Mesenchymal stem cell (in vitro differentiated cells and primary cell): ENCODE results near the gene AFAP1.
A peak's percentile ranks its signal among the peaks of the same experiment; 100 is the strongest.

Experiments used
- DNase-seq: peaks from one replicate; pipeline ENCODE4 v3.0.0-alpha.2; 2013
- H2AFZ ChIP-seq: one replicate; pipeline ENCODE4 v1.6.1; 2013; ENCODE audit warnings: low read depth, mild to moderate bottlenecking, control low read depth, inconsistent platforms, low read length, moderate library complexity
- H2AK5ac ChIP-seq: 2 replicates; pipeline ENCODE4 v1.6.1; 2013; ENCODE audit warnings: low read length, moderate library complexity, mild to moderate bottlenecking, inconsistent platforms; ENCODE audit not compliant: severe bottlenecking
- H2BK120ac ChIP-seq: one replicate; pipeline ENCODE4 v1.6.1; 2013; ENCODE audit warnings: low read depth, mild to moderate bottlenecking, inconsistent platforms, low read length, moderate library complexity
- H2BK12ac ChIP-seq, 2 experiments: one replicate each; pipeline ENCODE4 v1.6.1; 2013; ENCODE audit warnings: inconsistent platforms in 2 of 2, low read length in 2 of 2, mild to moderate bottlenecking in 2 of 2, moderate library complexity in 2 of 2, control low read depth in 1 of 2
- H2BK15ac ChIP-seq: one replicate; pipeline ENCODE4 v1.6.1; 2013; ENCODE audit warnings: mild to moderate bottlenecking, low read depth, inconsistent platforms; ENCODE audit not compliant: poor library complexity, severe bottlenecking
- H2BK5ac ChIP-seq: 2 replicates; pipeline ENCODE4 v1.6.1; 2013; ENCODE audit warnings: low read depth, mild to moderate bottlenecking, low read length, control low read depth, inconsistent platforms; ENCODE audit not compliant: poor library complexity, severe bottlenecking
- H3K14ac ChIP-seq, 2 experiments: one replicate each; pipeline ENCODE4 v1.6.1; 2013; ENCODE audit warnings: inconsistent platforms in 2 of 2, low read length in 2 of 2, control low read depth in 1 of 2, mild to moderate bottlenecking in 1 of 2, moderate library complexity in 1 of 2
- H3K18ac ChIP-seq, 2 experiments: one replicate each; pipeline ENCODE4 v1.6.1; 2013; ENCODE audit warnings: inconsistent platforms in 2 of 2, low read length in 2 of 2, control low read depth in 1 of 2, low read depth in 1 of 2, mild to moderate bottlenecking in 1 of 2
- H3K23ac ChIP-seq, 2 experiments: one replicate each; pipeline ENCODE4 v1.6.1; 2013; ENCODE audit warnings: inconsistent platforms in 2 of 2, low read length in 2 of 2, mild to moderate bottlenecking in 2 of 2, moderate library complexity in 2 of 2, control low read depth in 1 of 2
- H3K27ac ChIP-seq: 2 replicates; pipeline ENCODE4 v1.5.1; 2013; ENCODE audit warnings: mild to moderate bottlenecking, moderate library complexity, low read length, control low read depth, inconsistent platforms; ENCODE audit not compliant: poor library complexity, severe bottlenecking
- H3K27me3 ChIP-seq, 2 experiments: 2 replicates each; pipeline versions ENCODE4 v1.6.1 to v1.7.0; 2013; ENCODE audit warnings: low read length in 2 of 2, mild to moderate bottlenecking in 2 of 2, moderate library complexity in 2 of 2, control low read depth in 1 of 2, inconsistent platforms in 1 of 2; ENCODE audit not compliant: control insufficient read depth in 1 of 2, insufficient read depth in 1 of 2
- H3K36me3 ChIP-seq, 2 experiments: 2 replicates each; pipeline versions ENCODE4 v1.6.1 to v1.7.0; 2013; ENCODE audit warnings: low read length in 2 of 2, control low read depth in 1 of 2, inconsistent platforms in 1 of 2, low read depth in 1 of 2, mild to moderate bottlenecking in 1 of 2; ENCODE audit not compliant: insufficient read depth in 2 of 2, control insufficient read depth in 1 of 2
- H3K4ac ChIP-seq, 2 experiments: one replicate each; pipeline ENCODE4 v1.6.1; 2013; ENCODE audit warnings: inconsistent platforms in 2 of 2, low read length in 2 of 2, mild to moderate bottlenecking in 2 of 2, moderate library complexity in 2 of 2, control low read depth in 1 of 2, low read depth in 1 of 2
- H3K4me1 ChIP-seq: 2 replicates; pipeline ENCODE4 v1.6.1; 2013; ENCODE audit warnings: low read depth, low read length, control low read depth; ENCODE audit not compliant: control insufficient read depth, insufficient read depth
- H3K4me2 ChIP-seq: 2 replicates; pipeline ENCODE4 v1.6.1; 2013; ENCODE audit warnings: low read length, mild to moderate bottlenecking, inconsistent platforms; ENCODE audit not compliant: poor library complexity, severe bottlenecking
- H3K4me3 ChIP-seq, 2 experiments: 2 replicates each; pipeline versions ENCODE4 v1.5.1 to v1.7.0; 2013; ENCODE audit warnings: low read length in 2 of 2, mild to moderate bottlenecking in 2 of 2, control low read depth in 1 of 2, low read depth in 1 of 2; ENCODE audit not compliant: insufficient read depth in 1 of 2
- H3K79me1 ChIP-seq: replicated peaks from 2 replicates; pipeline ENCODE4 v1.6.1; 2013; ENCODE audit warnings: mild to moderate bottlenecking, control low read depth, low read length, inconsistent platforms; ENCODE audit not compliant: poor library complexity, severe bottlenecking
- H3K9ac ChIP-seq: 2 replicates; pipeline ENCODE4 v1.7.0; 2013; ENCODE audit warnings: mild to moderate bottlenecking, low read length, moderate library complexity
- H3K9me3 ChIP-seq: 2 replicates; pipeline ENCODE4 v1.7.0; 2013; ENCODE audit warnings: mild to moderate bottlenecking, low read length; ENCODE audit not compliant: control insufficient read depth
- H4K8ac ChIP-seq: one replicate; pipeline ENCODE4 v1.6.1; 2013; ENCODE audit warnings: inconsistent platforms, mild to moderate bottlenecking, low read length, moderate library complexity
- H4K91ac ChIP-seq: one replicate; pipeline ENCODE4 v1.6.1; 2013; ENCODE audit warnings: mild to moderate bottlenecking, low read length, inconsistent platforms
- WGBS: methylation state at CpG from one replicate; pipeline ENCODE4 v1.1.7; 2013; ENCODE audit warnings: mixed read lengths; 5-methylcytosine and 5-hydroxymethylcytosine counted together

The AFAP1 gene

GRCh38 chr4:7859326-7859725 lies 80.3 kb downstream of the AFAP1 start:
- H2BK120ac ChIP-seq, result no peak overlapping the region
- H2BK5ac ChIP-seq, result no peak overlapping the region
- H3K23ac ChIP-seq, result no peak overlapping the region
- 74% methylated on average over 4 of the region's 4 CpGs for WGBS
- H3K4me3 ChIP-seq, result no peak overlapping the region
- no peak overlapping the region for H3K14ac ChIP-seq
- no peak overlapping the region for H3K4me2 ChIP-seq
- H2AFZ ChIP-seq, result no peak overlapping the region
- no peak overlapping the region for H3K4ac ChIP-seq
- H3K27ac ChIP-seq, result peak overlapping the region; percentile 51
- no peak for DNase-seq
- H2BK12ac ChIP-seq, result no peak overlapping the region
- H3K9ac ChIP-seq, result no peak overlapping the region
- no peak overlapping the region for H3K18ac ChIP-seq
- no peak overlapping the region for H2BK15ac ChIP-seq
- H4K8ac ChIP-seq, result no peak overlapping the region
- no peaks in the 10 kb centered on the region for H3K27me3 ChIP-seq
- no peak overlapping the region for H4K91ac ChIP-seq
- peaks cover 22% of the 10 kb centered on the region for H3K79me1 ChIP-seq
- H2AK5ac ChIP-seq, result no peak overlapping the region
- H3K36me3 ChIP-seq, result peaks cover 22 to 25% of the 10 kb centered on the region in 2 experiments
- H3K9me3 ChIP-seq, result no peaks in the 10 kb centered on the region
- H3K4me1 ChIP-seq, result peaks cover 22% of the 10 kb centered on the region

DNA sequence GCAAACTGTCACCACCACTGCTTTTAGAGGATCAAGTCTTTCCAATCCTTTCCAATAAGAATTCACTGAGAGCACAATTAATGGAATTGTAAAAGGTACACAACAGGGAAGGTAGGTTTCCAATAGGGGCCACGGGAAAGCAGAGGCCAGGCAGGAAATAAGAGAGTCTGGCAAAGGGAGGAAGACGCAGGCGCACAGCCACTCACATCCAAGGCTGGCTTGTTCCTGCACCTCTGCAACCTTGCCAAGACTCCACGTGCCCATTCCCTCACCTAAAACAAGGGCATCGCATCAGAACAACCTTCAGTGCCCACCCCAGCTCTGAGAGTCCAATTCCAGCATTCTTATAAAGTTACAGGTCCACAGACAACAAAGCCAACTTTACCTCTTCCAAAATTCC lies 81.2 kb downstream of the AFAP1 start:
- Histone ChIP-seq H3K4me1 (peaks cover 22% of the 10 kb centered on the region), H2BK15ac (no peak overlapping the region), H2BK120ac (no peak overlapping the region), H2AFZ (no peak overlapping the region), H3K23ac (no peak overlapping the region), H3K9ac (peak overlapping the region; percentile 80), H3K27me3 (no peaks in the 10 kb centered on the region), H2BK5ac (no peak overlapping the region), H3K79me1 (peaks cover 25% of the 10 kb centered on the region), H4K8ac (no peak overlapping the region), H3K27ac (peak overlapping the region; percentile 21), H3K4me3 (no peak overlapping the region), H3K4ac (no peak overlapping the region), H3K9me3 (no peaks in the 10 kb centered on the region), H3K14ac (no peak overlapping the region), H3K18ac (peak overlapping the region in 1 of 2 experiments; percentile 28), H3K36me3 (peaks cover 30 to 31% of the 10 kb centered on the region in 2 experiments), H4K91ac (no peak overlapping the region), H3K4me2 (no peak overlapping the region), H2AK5ac (peak overlapping the region; percentile 59), H2BK12ac (peak overlapping the region in 1 of 2 experiments; percentile 4)
- WGBS, result 77% methylated on average over 5 of the region's 5 CpGs
- no peak for DNase-seq

DNA sequence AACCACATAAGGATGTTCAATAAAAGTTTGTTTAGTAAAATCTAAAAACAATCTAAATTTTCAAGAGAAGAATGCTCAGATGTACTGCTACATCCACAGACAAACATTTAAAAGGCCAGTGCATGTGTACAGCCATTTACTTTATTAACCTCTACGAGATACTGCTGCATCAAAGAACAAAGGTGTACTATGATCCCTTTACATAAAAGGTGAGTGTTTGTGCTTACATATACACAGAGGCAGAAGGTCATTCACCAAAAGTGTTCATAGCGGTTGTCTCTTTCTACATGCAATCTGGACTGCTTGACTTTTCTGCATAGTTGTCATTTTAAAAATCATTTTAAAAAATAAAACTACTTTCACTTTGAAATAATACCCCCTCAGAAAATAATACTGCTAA lies 81.7 kb downstream of the AFAP1 start:
- H2BK120ac ChIP-seq, result no peak overlapping the region
- H2BK5ac ChIP-seq, result no peak overlapping the region
- H3K4me2 ChIP-seq, result no peak overlapping the region
- no peak overlapping the region for H2AFZ ChIP-seq
- DNase-seq, result no peak
- H3K9me3 ChIP-seq, result no peaks in the 10 kb centered on the region
- H3K27me3 ChIP-seq, result no peaks in the 10 kb centered on the region
- 97% methylated on average over 2 of the region's 2 CpGs for WGBS
- H4K8ac ChIP-seq, result no peak overlapping the region
- peaks cover 24% of the 10 kb centered on the region for H3K4me1 ChIP-seq
- H3K36me3 ChIP-seq, result peaks cover 34 to 35% of the 10 kb centered on the region in 2 experiments
- peaks cover 25% of the 10 kb centered on the region for H3K79me1 ChIP-seq
- H3K18ac ChIP-seq, result no peak overlapping the region
- no peak overlapping the region for H3K14ac ChIP-seq
- H3K4me3 ChIP-seq, result peak overlapping the region in 1 of 2 experiments; percentile 60
- no peak overlapping the region for H2BK15ac ChIP-seq
- H4K91ac ChIP-seq, result no peak overlapping the region
- no peak overlapping the region for H2BK12ac ChIP-seq
- no peak overlapping the region for H3K4ac ChIP-seq
- H3K27ac ChIP-seq, result peak overlapping the region; percentile 21
- peak overlapping the region; percentile 80 for H3K9ac ChIP-seq
- no peak overlapping the region for H2AK5ac ChIP-seq
- no peak overlapping the region for H3K23ac ChIP-seq

DNA sequence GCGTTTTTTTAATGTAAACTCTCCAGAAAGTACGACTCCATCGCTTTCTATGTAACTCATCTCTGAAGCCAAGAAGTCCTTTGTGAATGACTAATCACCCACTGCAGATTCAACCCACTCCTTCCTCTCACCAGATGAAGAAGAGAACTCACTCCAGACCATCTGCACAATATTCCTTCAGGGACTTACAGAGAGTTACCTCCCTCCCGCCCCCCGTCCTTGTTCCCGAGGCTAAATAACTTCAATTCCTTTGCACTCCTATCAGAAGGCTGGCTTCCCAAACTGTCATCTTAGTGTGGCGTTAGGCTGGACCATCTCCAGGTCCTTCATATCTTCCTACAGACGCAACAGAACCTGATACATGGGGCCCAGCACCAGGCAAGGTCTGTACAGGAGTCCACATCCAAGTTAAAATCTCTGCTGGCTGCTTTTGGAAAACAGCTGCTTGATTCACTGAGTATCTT lies 82.4 kb downstream of the AFAP1 start:
- Histone ChIP-seq H4K8ac (no peak overlapping the region), H3K27me3 (no peaks in the 10 kb centered on the region), H3K23ac (no peak overlapping the region), H2BK5ac (no peak overlapping the region), H2BK15ac (no peak overlapping the region), H3K14ac (no peak overlapping the region), H2AFZ (no peak overlapping the region), H4K91ac (no peak overlapping the region), H3K27ac (peak overlapping the region; percentile 72), H3K79me1 (peaks cover 26% of the 10 kb centered on the region), H3K18ac (peak overlapping the region in 1 of 2 experiments; percentile 13), H3K4me3 (peak overlapping the region in 1 of 2 experiments; percentile 60), H3K9ac (peak overlapping the region; percentile 80), H2BK120ac (no peak overlapping the region), H3K4me1 (peaks cover 25% of the 10 kb centered on the region), H3K4ac (no peak overlapping the region), H3K4me2 (no peak overlapping the region), H2AK5ac (peak overlapping the region; percentile 86), H3K9me3 (no peaks in the 10 kb centered on the region), H2BK12ac (no peak overlapping the region), H3K36me3 (peaks cover 31 to 43% of the 10 kb centered on the region in 2 experiments)
- peak; percentile 63 for DNase-seq
- 58% methylated on average over 8 of the region's 8 CpGs for WGBS
